Left ventricle myocardium superior (tissue), 1 donor: ENCODE results near the gene ZRSR2. TPM values are rescaled to one million over a fixed set of nuclear protein-coding genes. Genes with fewer than 3 reads are reported as not detected.
A peak's percentile ranks its signal among the peaks of the same experiment; 100 is the strongest.

ENCODE experiments used
- ATAC-seq: fragments of 200-7000 bp; cut with Tn5 transposase; one replicate; pipeline ENCODE4 v1.9.1; 2020; ENCODE audit warnings: mild to moderate bottlenecking, moderate library complexity
- DNase-seq: peaks from one replicate; pipeline ENCODE4 v3.0.0-alpha.2; 2020
- intact Hi-C: fragments of 100-400 bp; cut with micrococcal nuclease; formaldehyde crosslinking; loops from one replicate; pipeline ENCODE4 v1.11.0; 2022
- total RNA-seq: library from RNA; stranded (reverse); fragmentation: NEBNext Ultra II Directional; extraction: Animal tissue kit (Norgen Biotek cat#: 25700); gene quantifications from one replicate; pipeline ENCODE4 v1.2.1, GENCODE V29; 2021
- donor health status: DM: no; HTN: yes; CAD: no; lungs with severe emphysema.

Gene ZRSR2
- total RNA-seq, 1 donor from 2014 or later, result 7.3 TPM

DNA sequence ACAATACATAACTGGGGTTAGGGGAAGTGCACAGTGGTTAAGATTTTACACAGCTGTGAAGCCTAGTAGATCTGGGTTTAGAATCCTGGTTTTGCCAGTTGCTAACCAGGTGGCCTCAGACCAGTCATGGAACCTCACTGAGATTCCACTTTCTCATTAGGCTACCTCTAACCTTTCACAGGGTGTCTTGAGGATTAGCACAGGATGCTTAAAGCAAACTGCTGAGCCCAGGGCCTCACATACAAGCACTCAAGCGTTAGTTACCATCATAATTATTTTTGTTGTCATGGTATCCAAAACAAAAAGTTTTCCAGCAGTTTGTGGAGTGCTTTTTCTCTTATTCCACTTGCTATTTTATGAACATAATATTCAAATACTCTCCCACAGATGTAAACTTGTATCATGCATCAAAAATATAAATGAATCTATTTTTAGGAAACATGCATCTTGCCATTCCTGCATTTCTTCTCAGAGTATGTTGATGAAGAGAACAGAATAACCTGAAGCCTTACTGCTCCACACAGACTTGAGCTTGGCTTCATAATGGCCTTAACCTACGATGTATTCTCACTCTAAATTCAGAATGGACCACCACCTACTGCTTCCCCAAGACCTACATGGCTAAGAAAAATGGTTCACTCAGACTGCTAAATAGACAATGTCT lies 51.7 kb downstream of the ZRSR2 start:
- intact Hi-C loops, result no loop called here
- ATAC-seq (no peak), DNase-seq (no peak)

DNA sequence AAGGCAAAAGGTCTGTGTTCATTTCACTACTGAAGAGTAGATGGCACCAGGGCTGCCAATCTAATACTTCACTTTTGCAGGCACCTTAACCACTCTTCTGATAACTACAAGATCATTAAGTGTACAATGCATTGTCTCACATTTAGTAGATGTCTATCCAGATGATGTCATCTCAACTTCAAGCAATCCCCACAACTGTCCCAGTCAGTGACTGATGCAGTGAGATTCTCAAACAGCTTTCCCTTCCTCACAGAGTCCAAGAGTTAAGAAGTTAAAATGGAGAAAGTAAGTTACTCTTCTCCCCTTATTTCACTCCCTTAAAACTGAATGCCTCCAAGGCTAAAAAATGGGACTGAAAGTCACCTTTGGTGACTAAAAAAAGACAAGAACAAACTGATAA lies 53.7 kb downstream of the ZRSR2 start:
- intact Hi-C loops, result no loop called here
- DNase-seq, result no peak
- ATAC-seq, result no peak

DNA sequence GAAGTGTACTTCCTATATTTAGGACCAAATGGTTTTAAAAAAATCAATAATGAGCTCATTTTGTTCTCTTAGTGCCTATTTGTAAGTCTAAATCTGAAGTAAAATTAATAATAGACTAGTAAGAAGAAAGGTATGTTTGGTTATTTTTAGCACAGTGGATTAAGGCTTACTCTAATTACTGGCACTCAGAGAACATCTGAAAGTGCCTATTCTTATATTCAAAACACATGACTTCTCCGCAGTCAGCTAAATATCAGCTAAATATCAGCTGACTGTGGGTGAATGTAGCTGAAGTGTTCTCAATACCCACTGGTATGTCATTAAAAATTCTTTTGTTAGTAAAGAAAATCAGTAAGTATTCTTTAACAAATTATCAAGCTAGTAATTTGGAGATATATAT lies 58.3 kb downstream of the ZRSR2 start:
- ATAC-seq, result peak; percentile 86
- intact Hi-C loops, result no loop called here
- no peak for DNase-seq

- ATAC-seq (peak; percentile 40), DNase-seq (no peak)
- intact Hi-C loops, result no loop called here
Measured at GRCh38 chrX:15849555-15849954, 59.3 kb downstream of the ZRSR2 start.

- DNase-seq (no peak), ATAC-seq (no peak)
- intact Hi-C loops, result no loop called here
Measured at GRCh38 chrX:15853586-15854079, 63.3 kb downstream of the ZRSR2 start.

GRCh38 chrX:15854080-15854655 lies 63.9 kb downstream of the ZRSR2 start:
- peak; percentile 71 for DNase-seq
- intact Hi-C loops, result no loop called here
- ATAC-seq, result peak; percentile 49

DNA sequence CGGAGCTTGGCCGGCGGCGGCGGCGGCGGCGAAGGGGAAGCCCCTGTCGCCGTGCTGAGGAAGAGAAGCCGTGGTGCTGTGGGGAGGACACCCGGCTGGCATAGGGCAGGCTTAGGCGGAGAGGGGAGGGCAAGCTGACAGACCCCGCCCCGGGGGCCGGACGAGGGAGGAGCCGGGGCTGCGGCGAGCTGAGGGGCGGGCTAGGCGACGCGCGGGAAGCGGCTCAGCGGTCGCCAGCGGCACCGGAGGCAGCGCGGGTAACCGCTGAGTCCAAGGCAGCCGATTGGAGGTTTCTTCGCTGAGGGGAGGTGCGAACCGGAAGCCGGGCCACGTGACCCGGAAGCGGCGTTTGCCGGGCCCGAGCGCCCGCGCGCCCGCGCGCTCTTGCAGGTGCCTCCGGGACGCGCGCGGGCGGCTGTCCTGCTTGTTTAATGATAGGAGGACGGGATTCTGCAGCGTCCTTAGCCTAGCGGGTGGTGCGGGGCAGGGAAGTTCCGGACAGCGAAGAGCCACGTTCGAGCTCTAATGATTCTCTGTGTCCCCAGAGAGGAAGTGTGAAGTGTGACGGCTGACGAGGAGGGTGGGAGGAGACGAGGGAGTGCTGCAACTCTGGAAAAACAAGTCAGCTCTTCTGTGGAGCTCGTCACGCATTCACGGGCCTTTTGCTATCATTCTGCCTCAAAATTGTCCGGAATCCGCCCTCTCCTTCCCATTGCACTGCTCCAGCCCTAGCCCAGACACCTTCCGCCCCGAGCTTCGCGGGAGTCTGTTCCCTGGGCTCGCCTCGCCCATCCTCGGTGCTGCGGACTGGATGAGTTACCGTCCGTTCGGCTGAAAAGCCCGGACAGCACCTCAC lies 64.7 kb downstream of the ZRSR2 start, which contains the start of gene AP1S2:
TSS of gene AP1S2 (minus strand) at position 102 of the 856 bp plus-strand sequence. CDS start 2,289 bp downstream, outside the sequence.
- DNase-seq (peak; percentile 94), ATAC-seq (peak; percentile 97)
- intact Hi-C loops, result no loop called here

GRCh38 chrX:15855568-15856221 lies 65.4 kb downstream of the ZRSR2 start:
- intact Hi-C loops, result no loop called here
- DNase-seq (no peak), ATAC-seq (no peak)

DNA sequence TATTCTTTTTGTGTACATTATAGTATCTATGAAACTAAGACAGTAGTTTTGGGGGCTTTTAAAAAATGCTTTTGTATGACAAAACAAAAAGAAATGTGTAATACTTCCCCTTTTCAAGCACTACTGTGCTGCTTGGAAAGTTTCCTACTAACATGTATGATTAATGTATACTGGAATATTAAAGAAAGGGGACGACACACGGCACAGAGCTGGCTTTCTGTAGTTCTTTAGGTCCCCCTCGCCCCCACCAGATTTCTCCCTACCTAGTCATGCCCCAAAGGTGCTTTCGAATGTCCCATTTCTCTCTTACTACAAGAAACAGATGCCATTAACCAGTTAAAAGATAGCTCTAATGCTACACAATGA lies 65.9 kb downstream of the ZRSR2 start:
- ATAC-seq, result no peak
- intact Hi-C loops, result no loop called here
- DNase-seq, result no peak

DNA sequence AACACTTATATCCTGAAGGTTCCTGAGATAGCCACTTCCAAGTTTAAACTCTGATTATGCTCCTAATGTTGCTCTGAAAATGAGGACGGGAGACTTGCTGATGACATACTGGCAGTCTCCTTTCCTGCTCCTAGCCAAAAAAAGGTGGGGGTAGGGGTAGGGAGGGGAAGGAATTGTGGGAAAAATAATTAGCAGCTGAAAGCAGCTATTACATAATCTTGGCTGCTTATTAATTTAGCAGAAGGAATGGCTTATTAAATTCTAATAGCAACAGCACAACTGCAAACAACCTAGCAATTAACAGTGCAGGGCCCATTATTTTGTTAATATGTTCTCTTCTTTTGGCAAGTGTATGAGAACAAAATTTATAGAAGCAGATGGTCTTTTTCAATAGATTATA lies 66.4 kb downstream of the ZRSR2 start:
- DNase-seq, result no peak
- ATAC-seq, result no peak
- intact Hi-C loops, result no loop called here

DNA sequence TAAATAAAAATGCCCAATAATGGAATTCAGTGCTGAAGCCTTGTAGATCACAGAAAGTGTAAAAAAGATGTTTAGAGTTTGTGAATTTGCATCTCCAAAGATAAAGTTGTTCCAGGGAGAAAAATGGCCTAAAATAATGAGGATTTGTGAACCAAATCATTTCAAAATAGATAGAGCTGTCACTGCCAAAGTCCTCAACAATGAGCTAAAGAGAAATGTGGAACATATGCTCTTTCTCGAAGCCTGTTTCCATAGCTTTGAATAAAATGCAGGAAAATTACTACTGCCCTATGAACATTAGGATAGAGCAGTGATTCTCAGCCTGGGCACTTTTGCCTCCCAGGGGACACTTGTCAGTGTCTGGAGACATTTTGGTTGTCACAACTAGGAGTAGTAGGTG lies 67.8 kb downstream of the ZRSR2 start:
- intact Hi-C loops, result no loop called here
- no peak for DNase-seq
- ATAC-seq, result no peak

GRCh38 chrX:15860921-15861320 lies 70.6 kb downstream of the ZRSR2 start:
- no peak for ATAC-seq
- intact Hi-C loops, result no loop called here
- DNase-seq, result no peak

DNA sequence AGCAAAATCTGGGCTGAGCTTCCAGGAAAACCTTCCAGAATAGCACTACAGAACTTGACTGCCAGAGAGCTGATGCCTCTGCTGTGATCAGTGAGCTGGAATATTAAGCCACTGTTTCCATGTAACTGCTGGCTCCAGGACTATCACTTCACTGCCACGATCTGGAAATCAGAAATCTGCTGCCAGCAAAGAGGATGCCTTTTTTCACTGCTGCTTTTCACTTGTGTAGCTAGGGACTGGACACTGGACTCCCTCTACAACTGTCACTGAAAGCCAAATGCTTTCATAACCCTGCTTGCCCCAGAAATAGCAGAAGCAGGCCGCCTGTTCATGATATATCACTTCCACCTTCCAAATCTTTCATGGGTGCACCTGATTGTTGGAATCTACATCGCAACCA lies 73.7 kb downstream of the ZRSR2 start:
- intact Hi-C loops, result no loop called here
- ATAC-seq (peak; percentile 73), DNase-seq (no peak)

GRCh38 chrX:15864629-15865028 lies 74.3 kb downstream of the ZRSR2 start:
- intact Hi-C loops, result no loop called here
- DNase-seq (no peak), ATAC-seq (no peak)

DNA sequence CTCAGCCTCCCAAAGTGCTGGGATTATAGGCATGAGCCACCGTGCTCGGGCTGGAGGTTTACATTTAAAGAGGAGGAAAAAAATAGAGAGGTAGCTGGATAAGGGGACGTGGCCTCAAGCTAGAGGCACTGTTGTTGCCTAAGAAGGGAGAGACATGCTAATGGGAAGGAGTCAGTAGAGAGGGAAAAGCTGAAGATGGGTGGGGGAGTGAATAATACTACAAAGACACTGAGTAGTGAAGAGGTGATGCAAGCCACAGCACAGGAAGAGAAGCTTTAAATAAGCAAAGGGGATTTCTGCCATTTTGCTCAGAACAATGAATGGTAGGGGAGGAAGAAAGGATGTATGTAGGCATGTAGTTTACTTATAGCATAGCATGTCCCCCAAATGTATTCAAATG lies 75.9 kb downstream of the ZRSR2 start:
- ATAC-seq (no peak), DNase-seq (no peak)
- intact Hi-C loops, result no loop called here

- intact Hi-C loops, result no loop called here
- ATAC-seq (no peak), DNase-seq (no peak)
Measured at GRCh38 chrX:15869695-15870094, 79.4 kb downstream of the ZRSR2 start.

DNA sequence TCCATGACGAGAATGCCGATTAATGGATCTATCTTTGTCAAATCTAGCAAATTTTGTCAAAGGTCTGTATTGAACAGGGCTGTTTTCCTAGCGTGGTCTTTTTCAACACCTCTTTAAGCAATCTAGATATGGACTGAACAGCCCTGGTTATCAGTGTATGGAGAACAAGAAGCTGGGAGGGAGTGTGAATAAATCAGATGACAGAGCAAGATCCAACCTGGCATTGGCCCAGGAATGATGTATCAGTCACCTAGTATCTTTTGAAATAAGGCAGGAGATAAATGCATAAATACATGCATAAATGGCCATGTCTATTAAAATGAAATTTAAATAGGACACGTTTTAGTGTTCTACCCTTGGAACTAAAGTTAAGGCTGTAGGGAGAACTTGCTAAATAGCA lies 80.0 kb downstream of the ZRSR2 start:
- intact Hi-C loops, result no loop called here
- DNase-seq (no peak), ATAC-seq (no peak)
